OCI-LY1 (cell line): ENCODE results near the gene MYO9A.

Experiments
- EZH2 ChIP-seq: fragments of 200-600 bp; sonication (generic), shearing (Covaris generic); IDR thresholded peaks from 2 replicates; pipeline ENCODE4 v1.8.0; 2017; ENCODE audit warnings: borderline replicate concordance, mixed run types, mild to moderate bottlenecking, antibody characterized with exemption, low read length, moderate library complexity, mixed read lengths
- TF ChIP-seq, protein P1 (sequence below): fragments of 200-600 bp; sonication (generic), shearing (Covaris generic); IDR thresholded peaks from 2 replicates; pipeline ENCODE4 v1.5.1; 2017; ENCODE audit warnings: mild to moderate bottlenecking, antibody characterized with exemption, low read length, moderate library complexity, mixed read lengths

DNA sequence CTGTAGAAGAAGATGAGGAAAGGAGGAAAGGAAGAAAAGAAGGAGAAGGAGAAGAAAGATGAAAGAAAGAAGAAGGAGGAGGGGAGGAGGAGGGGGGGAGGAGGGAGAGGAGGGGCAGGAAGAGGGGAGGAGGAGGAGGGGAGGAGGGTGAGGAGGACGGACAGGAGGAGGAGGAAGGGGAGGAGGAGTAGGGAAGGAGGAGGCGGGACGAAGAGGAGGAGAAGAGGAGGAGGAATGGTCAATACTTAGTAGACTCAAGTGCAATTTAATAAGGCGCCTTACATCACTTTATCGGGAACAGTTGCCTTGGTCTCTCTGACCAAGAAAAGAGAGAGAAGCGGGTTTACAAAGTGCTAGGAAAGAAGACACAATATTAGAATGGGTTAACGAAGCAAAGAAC lies 331.3 kb downstream of the MYO9A start:
- TF ChIP-seq, protein P1, sequence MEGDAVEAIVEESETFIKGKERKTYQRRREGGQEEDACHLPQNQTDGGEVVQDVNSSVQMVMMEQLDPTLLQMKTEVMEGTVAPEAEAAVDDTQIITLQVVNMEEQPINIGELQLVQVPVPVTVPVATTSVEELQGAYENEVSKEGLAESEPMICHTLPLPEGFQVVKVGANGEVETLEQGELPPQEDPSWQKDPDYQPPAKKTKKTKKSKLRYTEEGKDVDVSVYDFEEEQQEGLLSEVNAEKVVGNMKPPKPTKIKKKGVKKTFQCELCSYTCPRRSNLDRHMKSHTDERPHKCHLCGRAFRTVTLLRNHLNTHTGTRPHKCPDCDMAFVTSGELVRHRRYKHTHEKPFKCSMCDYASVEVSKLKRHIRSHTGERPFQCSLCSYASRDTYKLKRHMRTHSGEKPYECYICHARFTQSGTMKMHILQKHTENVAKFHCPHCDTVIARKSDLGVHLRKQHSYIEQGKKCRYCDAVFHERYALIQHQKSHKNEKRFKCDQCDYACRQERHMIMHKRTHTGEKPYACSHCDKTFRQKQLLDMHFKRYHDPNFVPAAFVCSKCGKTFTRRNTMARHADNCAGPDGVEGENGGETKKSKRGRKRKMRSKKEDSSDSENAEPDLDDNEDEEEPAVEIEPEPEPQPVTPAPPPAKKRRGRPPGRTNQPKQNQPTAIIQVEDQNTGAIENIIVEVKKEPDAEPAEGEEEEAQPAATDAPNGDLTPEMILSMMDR: no peak
- no peak for TF ChIP-seq EZH2
